Endothelial cell of umbilical vein (primary cell): Measurements from ENCODE around the gene CARS1.

ENCODE experiments used
- EZH2 ChIP-seq: IDR thresholded peaks from 2 replicates; pipeline ENCODE4 v1.6.1; 2012; ENCODE audit warnings: borderline replicate concordance, low read depth, mild to moderate bottlenecking, moderate library complexity, low read length, inconsistent platforms; ENCODE audit not compliant: severe bottlenecking
- POLR2A ChIP-seq: IDR thresholded peaks from 2 replicates; pipeline ENCODE4 v1.6.1; 2012; ENCODE audit warnings: low read depth, mild to moderate bottlenecking, control low read depth, low read length
- POLR2AphosphoS5 ChIP-seq: IDR thresholded peaks from 2 replicates; pipeline ENCODE4 v1.6.1; 2012; ENCODE audit warnings: low read depth, mild to moderate bottlenecking, control low read depth, low read length, moderate library complexity; ENCODE audit not compliant: insufficient read depth
- TF ChIP-seq, protein P1 (sequence below), 2 donors: IDR thresholded peaks; 1 replicate in 1 of 2; 2 replicates in 1 of 2; pipeline ENCODE4 v1.5.1; 2011; ENCODE audit warnings: low read length in 2 of 2, mild to moderate bottlenecking in 2 of 2, moderate library complexity in 2 of 2, control low read depth in 1 of 2, inconsistent platforms in 1 of 2, low read depth in 1 of 2; ENCODE audit not compliant: insufficient read depth in 1 of 2; ENCODE audit errors: extremely low read depth in 1 of 2
- TF ChIP-seq, protein P2 (sequence below): IDR thresholded peaks from 2 replicates; pipeline ENCODE4 v1.6.1; 2011; ENCODE audit not compliant: insufficient read depth, insufficient read length

DNA sequence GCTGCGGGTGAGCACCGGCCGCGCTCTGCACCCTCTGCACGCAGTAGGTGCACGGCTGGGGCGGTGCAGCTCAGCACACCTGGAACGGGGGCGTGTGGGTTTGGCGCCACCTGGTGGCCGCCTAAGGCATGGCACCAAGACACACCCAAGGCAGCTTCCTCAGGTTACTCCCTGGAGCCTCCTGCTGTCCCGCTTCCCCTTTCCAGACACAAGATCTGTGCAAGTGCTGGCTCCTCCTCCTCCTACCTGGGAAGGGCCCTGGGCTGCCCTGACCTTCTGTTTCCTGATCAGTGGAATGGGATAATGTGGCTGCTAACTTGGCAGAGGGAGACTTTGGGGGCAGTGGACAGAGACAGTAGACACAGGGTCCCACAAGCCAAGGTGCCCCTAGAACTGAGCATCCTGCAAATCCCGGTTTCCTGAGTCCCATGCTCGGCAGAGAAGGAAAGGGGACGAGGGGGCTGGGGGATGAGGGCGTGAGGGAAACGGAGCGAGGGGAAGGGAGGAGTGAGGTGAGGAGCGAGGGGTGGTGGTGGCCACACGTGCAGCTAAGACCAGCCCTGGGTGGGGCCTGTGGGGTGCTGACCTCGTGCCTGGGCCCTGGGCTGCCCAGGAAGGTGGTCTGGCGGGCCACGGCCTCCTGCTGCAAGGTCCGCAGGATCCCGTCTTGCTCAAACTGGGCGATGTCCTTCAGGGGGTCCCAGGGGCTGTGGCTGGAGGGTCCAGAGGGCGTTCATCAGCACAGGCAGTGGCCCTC, 34.8 kb upstream of the CARS1 start:
- TF ChIP-seq POLR2AphosphoS5 = no peak
- no peak for TF ChIP-seq POLR2A
- TF ChIP-seq, protein P1, sequence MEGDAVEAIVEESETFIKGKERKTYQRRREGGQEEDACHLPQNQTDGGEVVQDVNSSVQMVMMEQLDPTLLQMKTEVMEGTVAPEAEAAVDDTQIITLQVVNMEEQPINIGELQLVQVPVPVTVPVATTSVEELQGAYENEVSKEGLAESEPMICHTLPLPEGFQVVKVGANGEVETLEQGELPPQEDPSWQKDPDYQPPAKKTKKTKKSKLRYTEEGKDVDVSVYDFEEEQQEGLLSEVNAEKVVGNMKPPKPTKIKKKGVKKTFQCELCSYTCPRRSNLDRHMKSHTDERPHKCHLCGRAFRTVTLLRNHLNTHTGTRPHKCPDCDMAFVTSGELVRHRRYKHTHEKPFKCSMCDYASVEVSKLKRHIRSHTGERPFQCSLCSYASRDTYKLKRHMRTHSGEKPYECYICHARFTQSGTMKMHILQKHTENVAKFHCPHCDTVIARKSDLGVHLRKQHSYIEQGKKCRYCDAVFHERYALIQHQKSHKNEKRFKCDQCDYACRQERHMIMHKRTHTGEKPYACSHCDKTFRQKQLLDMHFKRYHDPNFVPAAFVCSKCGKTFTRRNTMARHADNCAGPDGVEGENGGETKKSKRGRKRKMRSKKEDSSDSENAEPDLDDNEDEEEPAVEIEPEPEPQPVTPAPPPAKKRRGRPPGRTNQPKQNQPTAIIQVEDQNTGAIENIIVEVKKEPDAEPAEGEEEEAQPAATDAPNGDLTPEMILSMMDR (IDR thresholded peaks at IDR 0.05; ENCODE audit: extremely low read depth in 1 of 2, insufficient read depth in 1 of 2, low read depth in 1 of 2, low read length in 2 of 2) = peak; percentile 98 to 99
- TF ChIP-seq, protein P2, sequence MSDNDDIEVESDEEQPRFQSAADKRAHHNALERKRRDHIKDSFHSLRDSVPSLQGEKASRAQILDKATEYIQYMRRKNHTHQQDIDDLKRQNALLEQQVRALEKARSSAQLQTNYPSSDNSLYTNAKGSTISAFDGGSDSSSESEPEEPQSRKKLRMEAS = no peak
- TF ChIP-seq EZH2 = no peak
